ENCODE results near the gene BICD1. TPM values are rescaled to one million over a fixed set of nuclear protein-coding genes. Genes with fewer than 3 reads are reported as not detected.

BICD1 gene
- total RNA-seq, 1 donor from 2014 or later = 33.8 TPM

- Histone ChIP-seq H3K4me1 (no peaks in the 10 kb centered on the region), H3K36me3 (no peaks in the 10 kb centered on the region), H3K9me3 (no peaks in the 10 kb centered on the region), H3K27ac (no peak overlapping the region), H3K27me3 (no peaks in the 10 kb centered on the region), H3K4me3 (no peak overlapping the region)
- DNase-seq (ENCODE audit: low spot score in 2 of 2) = no peak
- intact Hi-C loops (cut with DNase I) = no loop called here
- TF ChIP-seq, protein P1, sequence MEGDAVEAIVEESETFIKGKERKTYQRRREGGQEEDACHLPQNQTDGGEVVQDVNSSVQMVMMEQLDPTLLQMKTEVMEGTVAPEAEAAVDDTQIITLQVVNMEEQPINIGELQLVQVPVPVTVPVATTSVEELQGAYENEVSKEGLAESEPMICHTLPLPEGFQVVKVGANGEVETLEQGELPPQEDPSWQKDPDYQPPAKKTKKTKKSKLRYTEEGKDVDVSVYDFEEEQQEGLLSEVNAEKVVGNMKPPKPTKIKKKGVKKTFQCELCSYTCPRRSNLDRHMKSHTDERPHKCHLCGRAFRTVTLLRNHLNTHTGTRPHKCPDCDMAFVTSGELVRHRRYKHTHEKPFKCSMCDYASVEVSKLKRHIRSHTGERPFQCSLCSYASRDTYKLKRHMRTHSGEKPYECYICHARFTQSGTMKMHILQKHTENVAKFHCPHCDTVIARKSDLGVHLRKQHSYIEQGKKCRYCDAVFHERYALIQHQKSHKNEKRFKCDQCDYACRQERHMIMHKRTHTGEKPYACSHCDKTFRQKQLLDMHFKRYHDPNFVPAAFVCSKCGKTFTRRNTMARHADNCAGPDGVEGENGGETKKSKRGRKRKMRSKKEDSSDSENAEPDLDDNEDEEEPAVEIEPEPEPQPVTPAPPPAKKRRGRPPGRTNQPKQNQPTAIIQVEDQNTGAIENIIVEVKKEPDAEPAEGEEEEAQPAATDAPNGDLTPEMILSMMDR (IDR thresholded peaks at IDR 0.05) = no peak
Observed at GRCh38 chr12:32205731-32206130, 99.1 kb downstream of the BICD1 start.

GRCh38 chr12:32208355-32208754 lies 101.7 kb downstream of the BICD1 start:
- no peaks in the 10 kb centered on the region for H3K9me3 ChIP-seq

DNA sequence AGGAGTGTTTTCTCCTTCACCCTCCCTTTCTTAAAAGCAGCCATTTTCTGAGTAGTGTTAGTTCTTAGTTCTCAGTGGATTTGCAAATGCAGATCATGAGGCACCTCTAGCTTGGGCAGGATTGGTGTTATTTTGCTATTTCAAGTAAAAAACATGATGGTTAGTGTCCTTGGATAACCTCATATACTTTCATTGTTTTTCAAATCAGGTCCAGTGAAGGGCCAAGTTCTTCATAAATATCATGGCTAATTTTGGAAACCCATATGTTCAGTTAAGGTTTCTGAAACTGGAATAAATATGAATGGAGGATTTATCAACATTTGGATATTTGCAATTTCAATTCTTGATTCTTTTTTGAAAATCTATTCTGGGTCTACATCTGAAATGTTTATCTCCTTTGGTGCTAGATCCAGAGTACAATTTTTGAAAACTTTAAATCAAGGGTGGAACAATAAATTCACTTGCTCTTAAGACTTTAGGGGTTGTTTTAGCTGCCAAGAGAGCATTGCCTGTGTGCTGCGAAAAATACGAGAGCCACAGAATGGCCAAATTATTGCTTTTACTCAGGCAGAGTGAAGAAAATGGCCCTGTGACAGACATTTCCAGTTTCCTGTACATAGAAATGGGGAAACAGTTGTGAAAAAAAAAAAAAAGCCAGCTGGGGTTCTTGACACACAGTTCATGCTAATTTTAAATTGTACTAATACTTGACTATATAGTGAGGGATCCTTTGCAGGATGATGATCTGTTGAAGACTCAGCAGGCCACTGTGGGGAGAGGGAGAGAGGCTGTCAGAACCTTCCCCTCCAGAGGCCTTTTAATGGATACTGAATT lies 104.6 kb downstream of the BICD1 start:
- no peak overlapping the region for H3K27ac ChIP-seq
- intact Hi-C loops (cut with DNase I) = no loop called here
- DNase-seq (ENCODE audit: low spot score in 2 of 2) = no peak
- no peaks in the 10 kb centered on the region for H3K9me3 ChIP-seq
- no peaks in the 10 kb centered on the region for H3K4me1 ChIP-seq
- no peaks in the 10 kb centered on the region for H3K27me3 ChIP-seq
- H3K36me3 ChIP-seq = peaks cover 0 to 4% of the 10 kb centered on the region in 2 donors
- H3K4me3 ChIP-seq = no peak overlapping the region
- TF ChIP-seq, protein P1 (IDR thresholded peaks at IDR 0.05) = no peak

More at GRCh38 chr12:32208355-32208754, 101.7 kb downstream of the BICD1 start:
- TF ChIP-seq, protein P1 (IDR thresholded peaks at IDR 0.05) = no peak
- Histone ChIP-seq H3K27ac (no peak overlapping the region), H3K36me3 (no peaks in the 10 kb centered on the region), H3K27me3 (no peaks in the 10 kb centered on the region), H3K4me3 (no peak overlapping the region), H3K4me1 (no peaks in the 10 kb centered on the region)
- no peak for DNase-seq (ENCODE audit: low spot score in 2 of 2)
- intact Hi-C loops (cut with DNase I) = no loop called here

DNA sequence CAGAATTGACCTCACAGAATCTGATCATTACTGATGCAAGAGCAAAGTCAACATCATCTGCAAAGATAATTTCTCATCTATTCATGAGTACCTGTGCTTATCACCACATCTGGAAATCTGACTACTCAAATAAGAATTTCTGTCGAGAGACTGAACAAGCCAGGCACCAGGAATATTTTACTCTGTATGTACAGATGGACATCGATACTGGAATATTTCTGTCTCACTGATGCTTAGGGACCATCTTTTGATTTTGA lies 105.2 kb downstream of the BICD1 start:
- Histone ChIP-seq H3K27ac (no peak overlapping the region), H3K36me3 (peaks cover 0 to 10% of the 10 kb centered on the region in 2 donors), H3K4me3 (no peak overlapping the region), H3K27me3 (no peaks in the 10 kb centered on the region), H3K9me3 (no peaks in the 10 kb centered on the region), H3K4me1 (no peaks in the 10 kb centered on the region)
- TF ChIP-seq, protein P1 (IDR thresholded peaks at IDR 0.05) = no peak
- intact Hi-C loops (cut with DNase I) = no loop called here
- no peak for DNase-seq (ENCODE audit: low spot score in 2 of 2)

DNA sequence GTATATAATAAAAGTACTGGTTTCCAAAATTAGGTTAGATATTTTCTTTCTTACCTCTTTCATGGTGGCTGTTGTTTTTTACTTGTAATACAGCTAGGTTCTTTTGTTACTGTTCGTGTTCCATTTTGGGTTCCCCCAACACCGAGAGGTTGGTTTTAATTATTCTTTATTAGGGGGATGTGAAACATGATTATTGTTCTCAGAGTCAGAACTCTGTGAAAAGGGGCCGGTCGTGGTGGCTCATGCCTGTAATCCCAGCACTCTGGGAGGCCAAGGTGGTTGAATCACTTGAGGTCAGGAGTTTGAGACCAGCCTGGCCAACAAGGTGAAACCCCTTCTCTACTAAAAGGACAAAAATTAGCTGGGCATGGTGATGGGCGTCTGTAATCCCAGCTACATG lies 108.1 kb downstream of the BICD1 start:
- DNase-seq (ENCODE audit: low spot score in 2 of 2) = no peak
- intact Hi-C loops (cut with DNase I) = no loop called here
- TF ChIP-seq, protein P1 (IDR thresholded peaks at IDR 0.05) = no peak

More for the DNA sequence above, 108.1 kb downstream of the BICD1 start:
- Histone ChIP-seq H3K27me3 (no peaks in the 10 kb centered on the region), H3K4me1 (no peaks in the 10 kb centered on the region), H3K9me3 (no peaks in the 10 kb centered on the region), H3K27ac (no peak overlapping the region), H3K36me3 (peaks cover 6 to 28% of the 10 kb centered on the region in 2 donors), H3K4me3 (no peak overlapping the region)

All from ascending aorta (tissue), 2 donors.